DND-41 (cell line): Measurements from ENCODE around the gene STX4.

ENCODE experiments used
- CTCF ChIP-seq: IDR thresholded peaks from 2 replicates; pipeline ENCODE4 v1.5.1; 2012; ENCODE audit warnings: borderline replicate concordance, low read length, moderate library complexity, mild to moderate bottlenecking; ENCODE audit not compliant: poor library complexity, severe bottlenecking; ENCODE audit errors: extremely low read depth
- EZH2 ChIP-seq: IDR thresholded peaks from 3 replicates; pipeline ENCODE4 v1.6.1; 2012; ENCODE audit warnings: borderline replicate concordance, low read depth, mild to moderate bottlenecking, moderate library complexity, low read length, inconsistent platforms; ENCODE audit not compliant: severe bottlenecking

GRCh38 chr16:31042866-31043265 lies 9.5 kb downstream of the STX4 start:
- TF ChIP-seq CTCF (no peak), EZH2 (no peak)
